TTC549 (cell line): Measurements from ENCODE around the gene MARCHF6.
"Not testable (repeated sequence)": the region's sequence is repeated elsewhere in the genome, so short reads cannot be mapped to it uniquely, and the experiment has no call there.

Experiments used
- FAIRE-seq: peaks from 2 replicates; lab custom pipeline; 2012; peaks lifted over from hg19 to GRCh38; lab: Jason Lieb, UNC

The MARCHF6 gene

GRCh38 chr5:10353241-10354047 is at the start of gene MARCHF6:
MARCHF6 (plus strand) TSS chr5:10353695; CDS start chr5:10353899, 204 bp downstream.
- no peak for FAIRE-seq

GRCh38 chr5:10303699-10304170 is 49.8 kb upstream of the MARCHF6 start:
- no peak for FAIRE-seq

- FAIRE-seq, result no peak
These were observed 48.6 kb upstream of the MARCHF6 start for GRCh38 chr5:10304932-10305331.

GRCh38 chr5:10306114-10306513 is 47.4 kb upstream of the MARCHF6 start:
- no peak for FAIRE-seq

GRCh38 chr5:10306806-10307205 is 46.7 kb upstream of the MARCHF6 start:
- FAIRE-seq, result no peak

GRCh38 chr5:10307206-10308148 is 46.0 kb upstream of the MARCHF6 start, which contains the start of gene CMBL:
CMBL (minus strand) TSS chr5:10307902; CDS start chr5:10290762, 17,140 bp downstream.
- no peak for FAIRE-seq

GRCh38 chr5:10308844-10309243 is 44.7 kb upstream of the MARCHF6 start:
- FAIRE-seq, result no peak

GRCh38 chr5:10310066-10310779 is 43.3 kb upstream of the MARCHF6 start:
- no peak for FAIRE-seq

- FAIRE-seq, result not testable (repeated sequence)
These were observed 42.5 kb upstream of the MARCHF6 start for GRCh38 chr5:10310835-10311570.

GRCh38 chr5:10311595-10312425 is 41.7 kb upstream of the MARCHF6 start:
- FAIRE-seq, result no peak

GRCh38 chr5:10315201-10315600 is 38.3 kb upstream of the MARCHF6 start:
- no peak for FAIRE-seq

- FAIRE-seq, result no peak
These were observed 37.5 kb upstream of the MARCHF6 start for GRCh38 chr5:10315824-10316509.

GRCh38 chr5:10317825-10318682 is 35.4 kb upstream of the MARCHF6 start:
- no peak for FAIRE-seq

GRCh38 chr5:10319202-10319851 is 34.2 kb upstream of the MARCHF6 start:
- no peak for FAIRE-seq

- FAIRE-seq, result no peak
These were observed 32.7 kb upstream of the MARCHF6 start for GRCh38 chr5:10320793-10321192.

- FAIRE-seq, result no peak
These were observed 31.6 kb upstream of the MARCHF6 start for GRCh38 chr5:10321882-10322281.

- FAIRE-seq, result no peak
These were observed 29.7 kb upstream of the MARCHF6 start for GRCh38 chr5:10323588-10324488.
